Measurements from ENCODE around the gene ROPN1. TPM values are rescaled to one million over a fixed set of nuclear protein-coding genes. Genes with fewer than 3 reads are reported as not detected.

Gene ROPN1
- total RNA-seq, 1 experiment from 2014 or later: not detected

DNA sequence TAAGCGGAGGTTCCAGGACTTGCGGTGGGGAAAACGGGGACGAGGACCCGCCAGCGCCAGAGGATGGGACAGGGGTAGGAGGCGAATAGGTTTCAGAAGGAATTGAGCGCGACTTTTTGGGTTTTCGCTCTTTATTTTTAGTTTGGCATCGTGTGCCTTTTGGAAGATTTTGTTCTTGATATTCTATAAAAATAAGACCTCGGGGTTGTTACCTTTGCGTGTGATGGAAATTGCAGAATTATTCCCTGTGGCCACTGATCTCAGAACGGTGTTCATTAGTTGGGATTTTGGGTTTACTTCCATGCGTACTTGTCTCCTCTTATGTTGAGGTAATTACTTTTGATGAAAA is 30.4 kb downstream of the ROPN1 start:
- peak overlapping the region; percentile 95 for H3K27ac Mint-ChIP-seq (ENCODE audit: unreplicated experiment)
- peak overlapping the region; percentile 66 for H3K4me3 ChIP-seq (ENCODE audit: low read depth, low read length)
- peak overlapping the region; percentile 90 for H3K4me3 Mint-ChIP-seq (ENCODE audit: unreplicated experiment)
- no peaks in the 10 kb centered on the region for H3K4me1 ChIP-seq
- H3K36me3 Mint-ChIP-seq (ENCODE audit: insufficient read depth, unreplicated experiment): peaks cover 12% of the 10 kb centered on the region
- BruUV-seq (replicated peaks): no TSS peak
- TF ChIP-seq, protein P1, sequence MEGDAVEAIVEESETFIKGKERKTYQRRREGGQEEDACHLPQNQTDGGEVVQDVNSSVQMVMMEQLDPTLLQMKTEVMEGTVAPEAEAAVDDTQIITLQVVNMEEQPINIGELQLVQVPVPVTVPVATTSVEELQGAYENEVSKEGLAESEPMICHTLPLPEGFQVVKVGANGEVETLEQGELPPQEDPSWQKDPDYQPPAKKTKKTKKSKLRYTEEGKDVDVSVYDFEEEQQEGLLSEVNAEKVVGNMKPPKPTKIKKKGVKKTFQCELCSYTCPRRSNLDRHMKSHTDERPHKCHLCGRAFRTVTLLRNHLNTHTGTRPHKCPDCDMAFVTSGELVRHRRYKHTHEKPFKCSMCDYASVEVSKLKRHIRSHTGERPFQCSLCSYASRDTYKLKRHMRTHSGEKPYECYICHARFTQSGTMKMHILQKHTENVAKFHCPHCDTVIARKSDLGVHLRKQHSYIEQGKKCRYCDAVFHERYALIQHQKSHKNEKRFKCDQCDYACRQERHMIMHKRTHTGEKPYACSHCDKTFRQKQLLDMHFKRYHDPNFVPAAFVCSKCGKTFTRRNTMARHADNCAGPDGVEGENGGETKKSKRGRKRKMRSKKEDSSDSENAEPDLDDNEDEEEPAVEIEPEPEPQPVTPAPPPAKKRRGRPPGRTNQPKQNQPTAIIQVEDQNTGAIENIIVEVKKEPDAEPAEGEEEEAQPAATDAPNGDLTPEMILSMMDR (IDR thresholded peaks at IDR 0.05; ENCODE audit: insufficient read depth in 1 of 2, low read depth in 1 of 2, low read length in 1 of 2, severe bottlenecking in 1 of 2, unreplicated experiment in 1 of 2): no peak
- intact Hi-C loops (cut with micrococcal nuclease; ENCODE audit: unreplicated experiment): no loop called here
- peaks cover 2% of the 10 kb centered on the region for H3K27me3 Mint-ChIP-seq (ENCODE audit: insufficient read depth, unreplicated experiment)
- H3K36me3 ChIP-seq (ENCODE audit: control insufficient read depth, insufficient read depth, low read length): no peaks in the 10 kb centered on the region
- H3K27me3 ChIP-seq (replicated peaks; ENCODE audit: control insufficient read depth, insufficient read depth, low read length): no peaks in the 10 kb centered on the region
- POLR2A ChIA-PET: interaction anchor here (0.6 kb wide), 1 partner anchor 157 kb away, joined by 11 read pairs; no protein-coding TSS in a partner anchor
- no peaks in the 10 kb centered on the region for H3K4me1 Mint-ChIP-seq (ENCODE audit: low read depth, unreplicated experiment)
- no peaks in the 10 kb centered on the region for H3K9me3 Mint-ChIP-seq (ENCODE audit: unreplicated experiment)
- DNase-seq: no peak
- CTCF ChIA-PET: interaction anchor here (0.6 to 1.5 kb wide), 5 partner anchors 15 to 755 kb away, joined by 3 to 10 read pairs (median 6); partner anchors contain the start of gene KALRN
- no peaks in the 10 kb centered on the region for H3K9me3 ChIP-seq

DNA sequence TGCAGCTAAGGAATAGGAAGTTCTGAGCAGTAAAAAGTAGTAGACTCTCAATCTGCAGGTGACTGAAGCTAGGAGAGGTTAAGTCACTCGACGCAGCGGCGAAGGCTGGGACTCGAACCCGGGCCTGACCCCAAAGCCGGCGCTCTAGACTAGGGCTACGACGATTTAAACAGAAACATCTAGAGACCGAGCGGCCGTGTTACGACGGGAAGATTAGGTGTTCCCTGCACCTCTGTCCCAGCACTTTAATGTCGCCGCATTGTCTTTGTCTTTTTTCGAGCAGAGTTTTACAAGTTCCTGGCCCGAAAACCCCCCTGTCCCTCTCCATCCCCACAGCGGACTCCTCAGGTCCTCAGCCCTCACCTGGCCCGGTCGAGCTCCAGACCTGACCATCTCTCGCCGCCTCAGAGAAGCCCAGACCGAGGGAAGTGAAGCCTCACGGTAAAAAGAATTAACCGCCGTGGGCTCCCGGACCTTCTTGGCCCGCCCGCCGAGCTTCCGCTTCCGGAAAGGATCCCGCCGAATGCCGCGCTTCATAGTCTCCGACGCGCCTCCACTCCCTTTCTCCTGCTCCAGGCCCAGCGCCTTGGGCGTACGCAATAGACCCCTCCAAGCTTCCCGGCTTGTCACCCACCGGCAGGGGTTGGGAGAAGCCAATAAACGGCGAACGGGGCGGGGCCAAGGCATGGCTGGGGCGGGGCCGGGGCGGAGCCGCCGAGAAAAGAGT is 31.0 kb downstream of the ROPN1 start, which contains the start of gene CCDC14:
TSS of gene CCDC14 (minus strand) at position 449 of the 727 bp plus-strand sequence. CDS start at position 393, 56 bp downstream.
- peak within 1 kb of the TSS; percentile 90 for H3K4me3 Mint-ChIP-seq (ENCODE audit: unreplicated experiment)
- no peaks in the 10 kb centered on the region for H3K27me3 Mint-ChIP-seq (ENCODE audit: insufficient read depth, unreplicated experiment)
- peak within 1 kb of the TSS; percentile 66 for H3K4me3 ChIP-seq (ENCODE audit: low read depth, low read length)
- DNase-seq: peak; percentile 95 to 98
- CTCF ChIA-PET: interaction anchor here (0.6 to 1.5 kb wide), 8 partner anchors 15 to 755 kb away, joined by 3 to 10 read pairs (median 3); partner anchors contain the start of gene KALRN
- no peaks in the 10 kb centered on the region for H3K9me3 Mint-ChIP-seq (ENCODE audit: unreplicated experiment)
- intact Hi-C loops (cut with micrococcal nuclease; ENCODE audit: unreplicated experiment): no loop called here
- no peaks in the 10 kb centered on the region for H3K4me1 Mint-ChIP-seq (ENCODE audit: low read depth, unreplicated experiment)
- no peaks in the 10 kb centered on the region for H3K36me3 ChIP-seq (ENCODE audit: control insufficient read depth, insufficient read depth, low read length)
- no peaks in the 10 kb centered on the region for H3K9me3 ChIP-seq
- no peaks in the 10 kb centered on the region for H3K4me1 ChIP-seq
- BruUV-seq (replicated peaks): no TSS peak
- peak within 1 kb of the TSS; percentile 95 for H3K27ac Mint-ChIP-seq (ENCODE audit: unreplicated experiment)
- peaks cover 12% of the 10 kb centered on the region for H3K36me3 Mint-ChIP-seq (ENCODE audit: insufficient read depth, unreplicated experiment)
- TF ChIP-seq, protein P1 (IDR thresholded peaks at IDR 0.05; ENCODE audit: insufficient read depth in 1 of 2, low read depth in 1 of 2, low read length in 1 of 2, severe bottlenecking in 1 of 2, unreplicated experiment in 1 of 2): no peak
- H3K27me3 ChIP-seq (replicated peaks; ENCODE audit: control insufficient read depth, insufficient read depth, low read length): no peaks in the 10 kb centered on the region
- POLR2A ChIA-PET: interaction anchor here (0.6 to 0.8 kb wide), 2 partner anchors 156 to 348 kb away, joined by 3 to 11 read pairs; no protein-coding TSS in a partner anchor

DNA sequence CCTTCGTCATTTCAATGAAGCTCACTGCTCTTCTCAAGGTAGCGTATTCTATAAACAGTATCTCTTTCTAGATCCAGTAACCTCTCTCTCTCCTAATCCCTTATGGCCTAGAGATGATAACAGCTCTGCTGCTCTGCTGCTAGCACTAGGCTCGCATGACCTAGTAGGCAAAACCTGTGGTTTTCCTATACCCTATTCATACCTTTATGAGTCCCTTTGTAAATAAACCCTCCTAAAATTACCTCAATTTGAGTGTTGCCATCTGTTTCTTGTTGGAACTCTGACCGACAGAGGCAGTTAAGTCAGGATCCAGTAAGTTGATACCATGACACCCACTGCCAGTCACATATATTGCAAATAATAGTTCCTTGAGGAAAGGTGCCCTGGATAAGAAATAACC is 38.2 kb downstream of the ROPN1 start:
- H3K4me1 ChIP-seq: no peaks in the 10 kb centered on the region
- H3K4me3 ChIP-seq (ENCODE audit: low read depth, low read length): no peak overlapping the region
- Mint-ChIP-seq H3K9me3 (ENCODE audit: unreplicated experiment) (no peaks in the 10 kb centered on the region), H3K4me1 (ENCODE audit: low read depth, unreplicated experiment) (no peaks in the 10 kb centered on the region), H3K4me3 (ENCODE audit: unreplicated experiment) (no peak overlapping the region), H3K27ac (ENCODE audit: unreplicated experiment) (no peak overlapping the region), H3K36me3 (ENCODE audit: insufficient read depth, unreplicated experiment) (peaks cover 18% of the 10 kb centered on the region), H3K27me3 (ENCODE audit: insufficient read depth, unreplicated experiment) (no peaks in the 10 kb centered on the region)
- DNase-seq: no peak
- CTCF ChIA-PET: no interaction called here
- POLR2A ChIA-PET: no interaction called here
- TF ChIP-seq, protein P1 (IDR thresholded peaks at IDR 0.05; ENCODE audit: insufficient read depth in 1 of 2, low read depth in 1 of 2, low read length in 1 of 2, severe bottlenecking in 1 of 2, unreplicated experiment in 1 of 2): no peak
- no peaks in the 10 kb centered on the region for H3K27me3 ChIP-seq (replicated peaks; ENCODE audit: control insufficient read depth, insufficient read depth, low read length)
- H3K9me3 ChIP-seq: no peaks in the 10 kb centered on the region
- peaks cover 2% of the 10 kb centered on the region; the same call in 1 of the 2 replicates for H3K36me3 ChIP-seq (ENCODE audit: control insufficient read depth, insufficient read depth, low read length)
- BruUV-seq (replicated peaks): no TSS peak
- intact Hi-C loops (cut with micrococcal nuclease; ENCODE audit: unreplicated experiment): no loop called here

Measured in Caco-2 (cell line).